DND-41 (cell line): ENCODE results near the gene IL3.

Experiments used
- ATAC-seq: fragments of 200-7000 bp; cut with Tn5 transposase; 3 replicates; pipeline ENCODE4 v1.9.1; 2021; ENCODE audit warnings: low read depth; ENCODE audit not compliant: insufficient read depth
- DNase-seq: peaks from one replicate; pipeline ENCODE4 v3.0.0-alpha.2; 2020
- H2AFZ ChIP-seq: 2 replicates; pipeline ENCODE4 v1.6.0; 2012; ENCODE audit warnings: low read depth, low read length
- H3K27ac ChIP-seq: 2 replicates; pipeline ENCODE4 v1.5.1; 2012; ENCODE audit warnings: low read length, inconsistent platforms
- H3K27me3 ChIP-seq: fragments of 200-600 bp; sonication (generic); 2 replicates; pipeline ENCODE4 v1.6.0; 2012; ENCODE audit warnings: low read length, mild to moderate bottlenecking, inconsistent platforms; ENCODE audit not compliant: insufficient read depth, poor library complexity
- H3K36me3 ChIP-seq: 2 replicates; pipeline ENCODE4 v1.5.1; 2012; ENCODE audit warnings: low read length, inconsistent platforms; ENCODE audit not compliant: insufficient read depth
- H3K4me1 ChIP-seq: 2 replicates; pipeline ENCODE4 v1.5.1; 2012; ENCODE audit warnings: mild to moderate bottlenecking, low read length; ENCODE audit not compliant: insufficient read depth
- H3K4me2 ChIP-seq: 2 replicates; pipeline ENCODE4 v1.6.0; 2012; ENCODE audit warnings: mild to moderate bottlenecking, moderate library complexity, low read length, inconsistent platforms; ENCODE audit not compliant: insufficient read depth
- H3K4me3 ChIP-seq, 2 experiments: fragments of 200-600 bp in 1 of 2; shearing (Covaris generic) in 1 of 2; 2 replicates each; pipeline ENCODE4 v1.5.1; 2012 to 2016; ENCODE audit warnings: inconsistent platforms in 2 of 2, low read length in 2 of 2, mild to moderate bottlenecking in 2 of 2, low read depth in 1 of 2, moderate library complexity in 1 of 2
- H3K79me2 ChIP-seq: 2 replicates; pipeline ENCODE4 v1.6.0; 2012; ENCODE audit warnings: low read length, inconsistent platforms; ENCODE audit not compliant: insufficient read depth
- H3K9ac ChIP-seq: 2 replicates; pipeline ENCODE4 v1.6.0; 2012; ENCODE audit warnings: low read depth, mild to moderate bottlenecking, inconsistent platforms, low read length, moderate library complexity
- H3K9me3 ChIP-seq: 2 replicates; pipeline ENCODE4 v1.5.1; 2012; ENCODE audit warnings: low read length, moderate library complexity, mild to moderate bottlenecking, inconsistent platforms; ENCODE audit not compliant: insufficient read depth, severe bottlenecking
- H4K20me1 ChIP-seq: 2 replicates; pipeline ENCODE4 v1.6.0; 2012; ENCODE audit warnings: low read length; ENCODE audit not compliant: insufficient read depth
- EZH2 ChIP-seq: IDR thresholded peaks from 3 replicates; pipeline ENCODE4 v1.6.1; 2012; ENCODE audit warnings: borderline replicate concordance, low read depth, mild to moderate bottlenecking, moderate library complexity, low read length, inconsistent platforms; ENCODE audit not compliant: severe bottlenecking
- TF ChIP-seq, protein P1 (sequence below): IDR thresholded peaks from 2 replicates; pipeline ENCODE4 v1.5.1; 2012; ENCODE audit warnings: borderline replicate concordance, low read length, moderate library complexity, mild to moderate bottlenecking; ENCODE audit not compliant: poor library complexity, severe bottlenecking; ENCODE audit errors: extremely low read depth

IL3 gene

DNA sequence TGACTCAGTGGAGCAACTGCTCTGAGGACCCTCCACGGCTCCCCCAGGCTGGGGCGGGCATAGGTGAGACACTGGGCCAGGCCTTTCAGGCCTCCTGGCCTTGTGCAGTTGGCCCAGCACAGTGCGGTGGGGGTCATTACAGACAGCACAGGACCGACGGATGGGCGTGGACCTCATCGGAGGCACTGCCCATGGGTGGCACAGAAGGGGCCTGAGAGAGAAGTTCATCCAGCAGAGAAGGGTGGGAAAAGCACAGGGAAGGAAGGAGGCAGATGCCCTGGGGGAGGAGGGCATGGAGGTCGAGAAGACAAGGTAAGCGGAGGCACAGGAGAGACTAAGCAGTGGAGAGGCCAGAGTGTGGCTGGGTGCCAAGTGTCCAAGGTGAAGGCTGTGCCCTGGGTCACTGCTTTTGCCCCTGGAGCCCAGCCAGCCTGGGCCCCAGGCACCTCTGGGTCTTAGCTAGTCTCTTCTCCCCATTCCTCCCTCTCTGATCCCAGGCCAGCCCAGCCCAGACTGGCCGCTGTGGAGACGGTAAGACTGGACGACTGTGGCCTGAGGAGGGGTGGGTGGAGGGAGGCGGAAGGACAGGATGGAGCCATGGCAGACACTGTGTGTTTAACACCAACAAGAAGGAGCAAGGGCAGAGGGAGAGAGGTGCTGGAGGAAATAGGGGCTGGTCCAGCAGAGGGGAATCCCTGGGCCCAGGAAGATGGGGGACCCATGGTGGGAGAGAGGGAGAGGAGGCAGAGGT is 5.7 kb downstream of the IL3 start:
- H3K4me3 ChIP-seq: no peak overlapping the region
- H4K20me1 ChIP-seq: peaks cover 8% of the 10 kb centered on the region
- TF ChIP-seq, protein P1, sequence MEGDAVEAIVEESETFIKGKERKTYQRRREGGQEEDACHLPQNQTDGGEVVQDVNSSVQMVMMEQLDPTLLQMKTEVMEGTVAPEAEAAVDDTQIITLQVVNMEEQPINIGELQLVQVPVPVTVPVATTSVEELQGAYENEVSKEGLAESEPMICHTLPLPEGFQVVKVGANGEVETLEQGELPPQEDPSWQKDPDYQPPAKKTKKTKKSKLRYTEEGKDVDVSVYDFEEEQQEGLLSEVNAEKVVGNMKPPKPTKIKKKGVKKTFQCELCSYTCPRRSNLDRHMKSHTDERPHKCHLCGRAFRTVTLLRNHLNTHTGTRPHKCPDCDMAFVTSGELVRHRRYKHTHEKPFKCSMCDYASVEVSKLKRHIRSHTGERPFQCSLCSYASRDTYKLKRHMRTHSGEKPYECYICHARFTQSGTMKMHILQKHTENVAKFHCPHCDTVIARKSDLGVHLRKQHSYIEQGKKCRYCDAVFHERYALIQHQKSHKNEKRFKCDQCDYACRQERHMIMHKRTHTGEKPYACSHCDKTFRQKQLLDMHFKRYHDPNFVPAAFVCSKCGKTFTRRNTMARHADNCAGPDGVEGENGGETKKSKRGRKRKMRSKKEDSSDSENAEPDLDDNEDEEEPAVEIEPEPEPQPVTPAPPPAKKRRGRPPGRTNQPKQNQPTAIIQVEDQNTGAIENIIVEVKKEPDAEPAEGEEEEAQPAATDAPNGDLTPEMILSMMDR: no peak
- no peak for TF ChIP-seq EZH2
- H3K79me2 ChIP-seq: no peaks in the 10 kb centered on the region
- peaks cover 4% of the 10 kb centered on the region for H3K27me3 ChIP-seq
- H3K9ac ChIP-seq: no peak overlapping the region
- DNase-seq: no peak
- no peak for ATAC-seq
- no peaks in the 10 kb centered on the region for H3K36me3 ChIP-seq
- H3K27ac ChIP-seq: no peak overlapping the region
- no peaks in the 10 kb centered on the region for H3K9me3 ChIP-seq
- H3K4me1 ChIP-seq: no peaks in the 10 kb centered on the region
- no peak overlapping the region for H2AFZ ChIP-seq
- H3K4me2 ChIP-seq: no peak overlapping the region

DNA sequence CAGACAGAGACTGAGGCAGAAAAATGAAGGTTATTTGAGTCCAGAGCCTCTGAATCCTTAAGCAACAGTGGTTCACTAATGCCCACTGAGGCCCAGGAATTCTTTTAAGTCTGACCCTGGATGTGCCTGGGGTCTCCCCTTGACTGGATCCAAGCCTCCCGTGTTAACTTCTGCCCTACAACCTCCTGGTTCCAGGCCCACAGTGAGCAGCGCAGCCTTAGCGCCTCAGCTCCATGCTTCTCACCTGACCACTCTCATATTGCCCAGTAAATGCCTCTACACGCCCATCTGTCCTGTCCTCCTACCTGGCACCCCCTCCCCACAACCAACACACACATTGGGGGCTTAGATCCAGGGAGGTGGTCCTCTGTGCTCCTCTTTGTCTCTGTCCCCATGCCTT is 6.4 kb downstream of the IL3 start:
- H3K9me3 ChIP-seq: no peaks in the 10 kb centered on the region
- peaks cover 8% of the 10 kb centered on the region for H4K20me1 ChIP-seq
- no peak overlapping the region for H3K4me2 ChIP-seq
- H3K79me2 ChIP-seq: no peaks in the 10 kb centered on the region
- H3K4me3 ChIP-seq: no peak overlapping the region
- H2AFZ ChIP-seq: no peak overlapping the region
- TF ChIP-seq, protein P1: no peak
- no peak for TF ChIP-seq EZH2
- no peak overlapping the region for H3K9ac ChIP-seq
- DNase-seq (no peak), ATAC-seq (no peak)
- H3K27me3 ChIP-seq: peaks cover 4% of the 10 kb centered on the region
- H3K36me3 ChIP-seq: no peaks in the 10 kb centered on the region
- no peaks in the 10 kb centered on the region for H3K4me1 ChIP-seq
- H3K27ac ChIP-seq: no peak overlapping the region

DNA sequence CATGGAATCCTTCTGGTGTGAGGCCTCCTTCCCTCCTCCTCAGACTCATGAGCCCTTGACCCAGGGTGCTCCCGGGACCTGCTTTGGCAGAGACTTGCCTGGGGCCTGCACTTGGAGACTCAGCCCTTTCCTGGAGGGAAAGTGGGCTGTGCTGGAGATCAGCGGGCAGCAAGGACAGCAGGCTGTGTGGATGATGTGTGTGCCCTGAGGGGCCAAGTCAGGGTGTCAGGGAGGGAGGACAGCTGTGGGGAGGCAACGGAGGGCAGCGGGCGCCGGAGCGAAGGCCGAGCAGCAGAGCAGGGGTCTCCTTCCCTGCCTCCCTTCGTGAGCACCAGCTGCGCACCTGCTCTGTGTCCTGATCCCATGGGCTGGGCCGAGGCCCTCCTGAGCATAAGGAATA is 7.0 kb downstream of the IL3 start:
- Histone ChIP-seq H3K9me3 (no peaks in the 10 kb centered on the region), H3K27me3 (peaks cover 9% of the 10 kb centered on the region), H3K4me1 (no peaks in the 10 kb centered on the region), H3K4me3 (no peak overlapping the region), H2AFZ (no peak overlapping the region), H3K4me2 (no peak overlapping the region), H3K79me2 (no peaks in the 10 kb centered on the region), H3K9ac (no peak overlapping the region), H3K27ac (no peak overlapping the region), H4K20me1 (peaks cover 14% of the 10 kb centered on the region), H3K36me3 (no peaks in the 10 kb centered on the region)
- no peak for DNase-seq
- ATAC-seq: no peak
- TF ChIP-seq, protein P1: no peak
- no peak for TF ChIP-seq EZH2
